ENCODE measurements around the gene UBA1.
"Not testable (repeated sequence)": the region's sequence is repeated elsewhere in the genome, so short reads cannot be mapped to it uniquely, and the experiment has no call there.

Gene UBA1

DNA sequence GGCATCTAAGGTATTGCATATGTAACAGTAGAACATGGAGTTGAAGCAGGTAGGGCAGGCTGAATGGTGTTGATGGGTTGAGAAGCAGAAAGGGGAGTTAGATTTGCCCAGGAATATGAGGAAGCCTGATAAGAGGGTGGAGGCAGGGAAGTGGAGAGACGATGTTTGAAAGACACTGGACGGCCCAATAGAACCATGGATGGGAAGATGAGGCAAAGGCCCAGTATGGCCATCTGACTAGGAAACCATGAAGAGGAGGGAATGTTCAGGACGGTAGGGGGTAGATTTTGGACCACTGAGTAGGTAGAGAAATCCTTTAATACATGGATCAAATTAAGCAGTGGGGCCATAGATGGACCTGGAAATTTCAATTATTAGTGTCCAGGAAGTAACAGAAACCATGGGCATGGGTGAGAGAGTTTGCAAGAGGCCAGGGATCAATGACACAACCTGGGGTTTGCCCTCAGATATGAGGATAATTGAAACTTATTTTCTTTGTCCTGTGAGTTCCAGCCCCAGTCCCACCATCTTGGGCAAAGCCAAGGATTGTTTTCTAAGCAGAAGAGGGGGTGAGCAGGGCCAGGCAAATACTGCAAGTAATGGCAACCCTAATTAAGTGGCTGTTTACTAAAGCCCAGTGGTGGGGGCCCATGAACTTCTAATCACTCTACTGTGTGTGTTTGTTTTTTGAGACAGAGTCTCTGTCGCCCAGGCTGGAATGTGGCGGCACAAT, 36.7 kb downstream of the UBA1 start:
- DNase-seq (ENCODE audit: low spot score), result no peak

DNA sequence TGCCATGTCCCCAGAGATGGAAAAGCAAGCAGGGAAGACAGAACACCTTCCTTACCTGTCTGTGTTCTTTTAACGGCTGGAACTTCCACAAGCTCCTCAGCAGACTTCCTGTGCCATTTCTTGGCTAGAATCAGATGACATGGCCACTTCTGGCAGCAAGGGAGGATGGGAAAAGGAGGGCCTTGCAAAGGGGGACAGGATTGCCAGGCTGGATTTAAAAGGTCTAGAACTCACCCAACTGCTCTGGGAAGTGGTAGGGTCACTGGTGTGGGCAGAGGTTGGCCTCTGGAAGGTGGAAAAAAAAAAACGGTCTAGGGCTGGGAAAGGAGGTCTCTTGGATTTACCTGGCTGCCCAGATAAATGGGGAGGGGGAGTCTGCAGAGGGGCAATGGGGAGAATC, 37.5 kb downstream of the UBA1 start:
- DNase-seq (ENCODE audit: low spot score), result no peak

DNA sequence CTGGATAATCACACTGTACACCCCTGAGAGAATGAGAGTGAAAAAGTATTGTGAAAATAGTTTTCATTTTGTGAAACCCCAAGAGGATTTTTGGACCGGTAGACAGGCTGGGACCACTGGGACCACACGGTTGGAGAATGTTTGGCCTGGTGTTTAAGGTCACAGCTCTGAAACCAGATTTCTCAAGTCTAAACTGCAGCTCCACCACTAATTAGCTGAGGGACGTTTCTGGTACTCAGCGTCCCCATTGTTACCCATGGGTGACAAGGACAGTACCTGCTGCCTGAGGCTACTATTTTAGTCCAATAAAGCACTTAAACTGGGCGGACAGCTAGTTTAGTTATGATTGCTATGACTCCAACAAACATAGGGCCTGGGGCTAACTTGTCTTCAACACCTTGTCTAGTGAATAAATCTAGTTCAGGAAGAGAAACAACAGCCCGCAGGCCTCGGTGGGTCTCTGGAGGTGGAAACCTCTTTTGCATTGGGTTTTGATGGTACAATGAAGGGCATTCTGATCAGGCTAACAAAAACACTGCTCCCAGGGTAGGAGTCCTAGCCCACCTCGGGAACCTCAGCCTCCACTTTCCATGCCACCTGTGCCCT, 38.7 kb downstream of the UBA1 start:
- no peak for DNase-seq (ENCODE audit: low spot score)

DNA sequence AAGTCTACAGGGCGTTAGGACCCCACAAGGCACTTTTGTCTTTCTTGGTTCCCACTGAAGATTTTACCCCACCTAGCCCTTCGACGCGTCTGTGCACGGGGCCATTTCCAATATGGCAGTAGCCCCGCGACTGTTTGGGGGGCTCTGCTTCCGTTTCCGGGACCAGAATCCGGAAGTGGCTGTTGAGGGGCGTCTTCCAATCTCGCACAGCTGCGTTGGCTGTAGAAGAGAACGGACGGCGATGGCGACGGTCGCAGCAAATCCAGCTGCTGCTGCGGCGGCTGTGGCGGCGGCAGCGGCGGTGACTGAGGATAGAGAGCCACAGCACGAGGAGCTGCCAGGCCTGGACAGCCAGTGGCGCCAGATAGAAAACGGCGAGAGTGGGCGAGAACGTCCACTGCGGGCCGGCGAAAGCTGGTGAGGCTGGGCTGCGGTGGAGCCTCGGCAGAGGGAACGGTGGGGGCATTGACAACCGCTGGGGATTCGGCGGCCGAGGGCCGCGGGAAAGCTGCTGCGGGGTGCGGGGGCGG, 39.2 kb downstream of the UBA1 start, which contains the start of gene USP11:
Gene USP11 (plus strand): TSS at position 207 of the 530 bp plus-strand sequence. CDS start 35 bp downstream, at position 242.
- peak; percentile 37 for DNase-seq (ENCODE audit: low spot score)

DNA sequence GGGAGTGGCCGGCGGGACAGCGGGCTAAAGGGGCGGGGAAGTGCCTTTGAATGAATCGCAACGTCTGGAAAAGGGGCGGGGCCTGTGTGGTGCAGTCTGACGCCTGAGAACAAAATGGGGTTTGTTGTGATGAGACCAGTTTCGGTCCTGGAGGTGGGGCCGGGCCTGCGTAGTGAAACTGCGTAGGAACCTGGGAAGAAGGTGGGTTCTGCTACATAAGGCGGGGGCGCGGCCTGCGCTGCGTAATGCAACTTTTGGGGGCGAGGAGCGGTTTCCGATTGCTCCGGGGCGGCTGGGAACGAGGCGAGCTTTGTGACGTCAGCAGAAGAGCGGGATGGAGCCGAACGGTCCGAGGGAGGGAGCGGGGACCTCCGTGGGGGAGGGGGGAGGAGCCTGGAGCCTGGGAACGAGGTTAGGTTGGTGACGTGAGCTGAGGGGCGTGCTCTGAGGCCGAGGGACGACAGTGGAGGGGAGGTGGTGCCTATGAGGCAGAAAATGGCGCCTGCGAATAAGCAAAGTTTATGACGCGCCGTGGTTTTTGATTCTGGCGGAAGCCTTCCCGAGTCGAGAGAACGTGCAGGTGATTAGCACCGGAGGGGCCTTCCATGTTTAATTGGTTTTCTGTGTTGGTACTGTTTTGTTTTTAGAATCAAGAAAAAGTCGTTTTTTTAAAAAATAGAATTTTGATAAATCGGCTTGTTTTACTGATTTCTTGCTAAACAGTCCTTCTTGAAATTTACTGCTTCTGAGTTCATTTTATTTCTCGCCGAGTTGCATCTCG, 39.9 kb downstream of the UBA1 start:
- DNase-seq (ENCODE audit: low spot score), result peak; percentile 90

DNA sequence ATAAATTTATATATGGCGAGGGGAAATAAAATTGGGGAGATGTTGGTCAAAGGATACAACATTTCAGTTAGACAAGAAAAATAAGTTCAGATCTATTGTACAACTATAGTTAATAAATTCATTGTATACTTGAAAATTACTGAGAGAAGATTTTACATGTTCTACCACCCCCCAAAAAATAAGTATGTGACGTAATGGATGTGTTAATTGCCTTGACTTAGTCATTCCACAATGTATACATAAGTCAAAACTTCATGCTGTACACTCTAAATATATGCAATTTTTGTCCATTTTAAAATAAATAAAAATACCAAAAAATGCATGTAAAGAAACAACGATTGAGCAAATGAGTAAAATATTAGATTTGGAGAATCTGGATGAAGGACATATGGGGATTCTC, 41.0 kb downstream of the UBA1 start:
- no peak for DNase-seq (ENCODE audit: low spot score)

DNA sequence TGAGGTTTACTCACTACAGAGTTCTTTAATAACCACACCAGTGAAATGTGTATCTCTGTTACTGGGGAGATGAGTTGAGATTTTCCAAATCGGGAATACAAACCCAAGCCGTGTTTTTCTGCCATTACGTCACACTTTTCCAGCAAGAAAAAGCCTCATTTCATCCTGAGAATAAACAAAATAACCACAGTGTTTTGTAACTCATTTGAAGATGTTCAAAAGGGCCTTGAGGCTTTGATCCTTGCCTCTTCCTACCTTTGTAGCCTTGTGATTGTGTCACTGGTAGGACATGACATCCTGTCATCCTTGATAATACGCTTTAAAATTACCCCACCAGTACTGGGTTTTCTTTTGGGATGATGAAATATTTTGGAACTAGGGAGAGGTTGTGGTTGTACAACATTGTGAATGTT, 42.1 kb downstream of the UBA1 start:
- DNase-seq (ENCODE audit: low spot score), result no peak

DNA sequence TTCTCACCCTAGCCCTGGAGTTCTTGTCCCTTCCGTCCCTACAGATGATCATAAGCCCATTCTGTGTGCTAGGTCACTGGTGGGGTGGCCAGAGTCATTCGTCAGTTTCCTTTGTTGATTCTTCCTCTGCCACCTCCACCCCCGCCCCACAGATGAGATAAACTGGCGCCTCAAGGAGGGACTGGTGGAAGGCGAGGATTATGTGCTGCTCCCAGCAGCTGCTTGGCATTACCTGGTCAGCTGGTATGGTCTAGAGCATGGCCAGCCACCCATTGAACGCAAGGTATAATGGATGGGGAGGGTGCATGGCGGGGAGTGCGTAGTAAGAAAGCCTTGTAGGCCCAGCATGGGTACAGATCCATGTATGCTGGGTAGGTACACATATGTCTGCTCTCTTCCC, 45.6 kb downstream of the UBA1 start:
- DNase-seq (ENCODE audit: low spot score), result no peak

DNA sequence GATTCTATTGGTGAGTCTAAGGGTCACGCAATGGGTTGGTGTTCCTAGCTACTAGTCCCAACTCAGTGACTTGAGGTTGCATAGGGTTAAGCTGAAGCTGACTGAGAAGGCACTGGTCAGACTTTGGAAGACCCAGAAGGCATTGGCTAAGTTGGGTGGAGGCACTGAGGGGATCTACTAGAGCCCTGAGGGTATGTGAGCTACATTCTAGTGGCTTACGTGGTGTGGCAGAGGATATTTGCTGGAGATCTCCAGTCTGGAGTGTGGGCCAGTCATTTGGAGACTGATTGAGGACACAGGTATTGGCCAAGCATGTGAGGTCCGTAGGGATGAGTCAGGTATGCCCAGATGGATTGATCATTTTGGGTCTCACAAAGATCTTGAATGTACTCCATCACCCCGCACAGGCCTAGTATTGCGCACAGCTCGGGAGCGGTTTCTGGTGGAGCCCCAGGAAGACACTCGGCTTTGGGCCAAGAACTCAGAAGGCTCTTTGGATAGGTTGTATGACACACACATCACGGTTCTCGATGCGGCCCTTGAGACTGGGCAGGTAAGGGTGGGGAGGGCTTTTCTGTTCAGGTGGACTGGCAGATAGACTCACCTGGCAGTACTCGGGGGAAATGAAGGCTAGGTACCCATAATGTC, 46.4 kb downstream of the UBA1 start:
- no peak for DNase-seq (ENCODE audit: low spot score)

DNA sequence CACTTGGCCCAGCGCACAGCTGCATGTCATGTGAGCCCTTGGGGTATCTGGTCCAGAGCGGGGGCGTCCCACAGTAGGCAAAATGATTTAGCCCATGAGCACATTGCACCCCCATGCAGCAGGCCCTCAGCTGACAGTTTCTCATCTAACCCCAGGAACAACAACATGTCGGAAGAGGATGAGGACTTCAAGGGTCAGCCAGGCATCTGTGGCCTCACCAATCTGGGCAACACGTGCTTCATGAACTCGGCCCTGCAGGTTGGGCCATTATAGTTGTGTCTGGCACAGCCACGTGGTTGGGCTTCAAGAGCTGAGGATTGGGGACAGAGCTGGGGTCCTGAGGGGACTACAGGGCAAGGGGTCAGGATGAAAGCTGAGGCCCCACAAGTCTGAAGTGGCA, 47.0 kb downstream of the UBA1 start:
- DNase-seq (ENCODE audit: low spot score), result no peak

DNA sequence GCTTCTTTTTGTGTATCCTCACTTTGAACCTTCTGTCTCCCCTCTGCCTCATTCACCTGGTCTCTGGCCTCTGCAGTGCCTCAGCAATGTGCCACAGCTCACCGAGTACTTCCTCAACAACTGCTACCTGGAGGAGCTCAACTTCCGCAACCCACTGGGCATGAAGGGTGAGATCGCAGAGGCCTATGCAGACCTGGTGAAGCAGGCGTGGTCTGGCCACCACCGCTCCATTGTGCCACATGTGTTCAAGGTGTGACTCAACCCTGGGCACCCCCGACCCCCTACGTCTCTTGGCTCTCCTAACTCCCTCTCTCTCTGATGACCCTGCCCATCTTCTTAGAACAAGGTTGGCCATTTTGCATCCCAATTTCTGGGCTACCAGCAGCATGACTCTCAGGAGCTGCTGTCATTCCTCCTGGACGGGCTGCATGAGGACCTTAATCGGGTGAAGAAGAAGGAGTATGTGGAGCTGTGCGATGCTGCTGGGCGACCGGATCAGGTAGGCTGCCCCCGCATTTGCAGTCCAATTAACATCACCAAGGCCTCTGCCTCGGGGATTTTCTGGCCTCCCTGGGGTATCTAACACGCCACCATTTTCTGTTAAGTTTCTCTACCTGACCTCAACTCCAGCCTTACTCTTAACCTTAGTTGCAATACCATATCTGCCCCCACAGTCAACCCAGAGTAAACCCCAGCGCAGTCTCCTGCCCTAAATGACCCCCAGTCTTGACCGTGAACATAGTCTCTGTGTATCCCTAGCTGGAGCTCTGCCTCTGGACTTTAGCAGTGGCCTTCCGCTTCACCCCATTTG, 47.8 kb downstream of the UBA1 start:
- DNase-seq (ENCODE audit: low spot score), result no peak

DNA sequence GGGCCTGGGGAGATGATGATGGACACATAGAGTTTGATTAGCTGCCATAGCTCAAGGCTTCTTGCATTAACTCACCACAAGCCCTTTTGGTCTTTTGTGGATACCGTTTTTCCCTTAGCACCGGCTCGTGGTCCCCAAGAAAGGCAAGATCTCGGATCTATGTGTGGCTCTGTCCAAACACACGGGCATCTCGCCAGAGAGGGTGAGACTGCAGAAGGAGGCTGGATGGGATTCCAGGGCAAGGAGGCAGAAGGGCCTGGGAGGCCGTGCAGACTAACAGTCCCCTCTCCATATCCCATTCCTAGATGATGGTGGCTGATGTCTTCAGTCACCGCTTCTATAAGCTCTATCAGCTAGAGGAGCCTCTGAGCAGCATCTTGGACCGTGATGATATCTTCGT, 48.7 kb downstream of the UBA1 start:
- no peak for DNase-seq (ENCODE audit: low spot score)

DNA sequence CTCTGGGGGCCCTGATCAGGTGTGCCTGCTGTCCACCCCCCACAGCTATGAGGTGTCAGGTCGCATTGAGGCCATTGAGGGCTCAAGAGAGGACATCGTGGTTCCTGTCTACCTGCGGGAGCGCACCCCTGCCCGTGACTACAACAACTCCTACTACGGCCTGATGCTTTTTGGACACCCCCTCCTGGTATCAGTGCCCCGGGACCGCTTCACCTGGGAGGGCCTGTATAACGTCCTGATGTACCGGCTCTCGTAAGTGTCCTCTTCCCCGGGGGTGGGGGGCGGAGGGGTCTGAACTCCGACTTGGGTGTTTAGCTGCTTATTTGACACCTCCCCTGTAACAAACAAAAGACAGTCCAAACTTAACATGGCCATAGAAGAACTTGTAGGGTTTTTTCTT, 49.7 kb downstream of the UBA1 start:
- no peak for DNase-seq (ENCODE audit: low spot score)

DNA sequence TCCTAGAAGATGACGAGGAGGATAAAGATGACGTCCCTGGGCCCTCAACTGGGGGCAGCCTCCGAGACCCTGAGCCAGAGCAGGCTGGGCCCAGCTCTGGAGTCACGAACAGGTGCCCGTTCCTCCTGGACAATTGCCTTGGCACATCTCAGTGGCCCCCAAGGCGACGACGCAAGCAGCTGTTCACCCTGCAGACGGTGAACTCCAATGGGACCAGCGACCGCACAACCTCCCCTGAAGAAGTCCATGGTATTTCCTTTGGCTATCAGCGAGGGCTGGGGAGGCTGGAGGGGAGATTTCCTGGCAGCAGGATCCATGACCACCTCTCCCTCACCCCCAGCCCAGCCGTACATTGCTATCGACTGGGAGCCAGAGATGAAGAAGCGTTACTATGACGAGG, 51.0 kb downstream of the UBA1 start:
- DNase-seq (ENCODE audit: low spot score), result no peak

DNA sequence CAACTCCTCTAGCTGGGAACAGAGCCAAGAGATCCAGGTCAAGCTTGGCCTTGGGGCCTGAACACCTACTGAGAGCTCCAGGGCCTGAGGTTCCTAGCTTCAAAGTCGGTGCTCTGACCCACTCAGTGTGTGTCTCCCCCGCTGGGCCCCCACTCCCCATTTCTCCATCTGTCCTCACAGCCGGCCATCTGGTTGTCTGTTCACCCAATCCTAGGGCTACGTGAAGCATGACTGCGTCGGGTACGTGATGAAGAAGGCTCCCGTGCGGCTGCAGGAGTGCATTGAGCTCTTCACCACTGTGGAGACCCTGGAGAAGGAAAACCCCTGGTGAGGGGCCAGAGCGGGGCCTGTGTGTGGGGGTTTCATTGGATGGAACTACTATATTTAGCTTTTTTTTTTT, 51.5 kb downstream of the UBA1 start:
- DNase-seq (ENCODE audit: low spot score), result no peak

DNA sequence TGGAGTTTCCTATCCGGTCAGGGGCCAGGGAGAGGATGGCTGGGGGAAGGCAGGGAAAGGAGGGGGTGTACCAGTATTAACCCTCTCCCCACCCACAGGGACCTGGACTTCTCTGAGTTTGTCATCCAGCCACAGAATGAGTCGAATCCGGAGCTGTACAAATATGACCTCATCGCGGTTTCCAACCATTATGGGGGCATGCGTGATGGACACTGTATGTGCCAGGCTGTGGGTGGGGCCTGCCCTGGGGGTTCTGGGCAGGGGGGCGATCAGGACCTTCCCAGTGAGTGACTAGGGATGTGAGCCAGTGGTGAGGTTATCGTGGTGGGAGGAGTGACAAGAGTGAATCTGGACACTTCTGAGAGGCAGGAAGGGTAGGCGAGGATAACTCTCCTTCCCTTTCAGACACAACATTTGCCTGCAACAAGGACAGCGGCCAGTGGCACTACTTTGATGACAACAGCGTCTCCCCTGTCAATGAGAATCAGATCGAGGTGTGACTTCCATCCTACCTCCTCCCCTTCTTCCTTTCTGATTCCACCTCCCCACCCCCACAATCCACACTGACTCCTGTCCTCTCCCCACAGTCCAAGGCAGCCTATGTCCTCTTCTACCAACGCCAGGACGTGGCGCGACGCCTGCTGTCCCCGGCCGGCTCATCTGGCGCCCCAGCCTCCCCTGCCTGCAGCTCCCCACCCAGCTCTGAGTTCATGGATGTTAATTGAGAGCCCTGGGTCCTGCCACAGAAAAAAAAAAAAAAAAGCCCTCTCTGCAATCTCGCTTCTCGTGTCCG, 53.8 kb downstream of the UBA1 start:
- no peak for DNase-seq (ENCODE audit: low spot score)

DNA sequence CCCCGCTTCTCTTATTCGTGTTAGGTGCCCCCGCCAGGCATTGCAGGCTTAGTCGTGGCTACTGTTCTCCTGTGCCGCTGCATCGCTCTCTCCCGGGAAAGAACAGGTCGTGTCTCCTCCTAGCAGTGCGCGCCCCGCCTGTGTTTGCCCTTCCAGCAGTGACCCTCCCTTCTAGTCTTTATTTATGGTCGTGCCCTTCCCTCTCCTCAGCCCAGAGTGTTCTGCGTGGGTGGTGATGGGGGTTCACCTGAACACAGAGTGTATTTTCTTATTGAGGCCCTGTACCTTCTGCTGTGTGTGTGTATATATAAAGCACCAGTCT, 54.3 kb downstream of the UBA1 start:
- DNase-seq (ENCODE audit: low spot score), result no peak

DNA sequence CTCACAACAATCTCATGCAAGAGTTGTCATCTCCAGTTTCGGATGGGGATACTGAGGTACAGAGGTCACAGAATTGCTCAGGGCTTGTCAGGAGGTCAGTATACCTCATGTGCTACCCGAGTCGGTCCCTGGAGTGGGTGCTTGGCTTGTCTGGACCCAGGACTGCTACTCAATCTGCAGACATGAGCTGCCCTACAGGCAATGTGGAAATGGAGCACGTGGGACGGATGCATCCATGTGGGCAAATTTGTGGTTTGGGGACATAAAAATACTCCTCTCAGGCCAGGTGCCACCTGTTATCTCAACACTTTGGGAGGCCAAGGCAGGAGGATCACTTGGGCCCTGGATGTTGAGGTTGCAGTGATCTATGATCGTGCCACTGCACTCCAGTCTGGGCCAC, 54.9 kb downstream of the UBA1 start:
- no peak for DNase-seq (ENCODE audit: low spot score)

DNA sequence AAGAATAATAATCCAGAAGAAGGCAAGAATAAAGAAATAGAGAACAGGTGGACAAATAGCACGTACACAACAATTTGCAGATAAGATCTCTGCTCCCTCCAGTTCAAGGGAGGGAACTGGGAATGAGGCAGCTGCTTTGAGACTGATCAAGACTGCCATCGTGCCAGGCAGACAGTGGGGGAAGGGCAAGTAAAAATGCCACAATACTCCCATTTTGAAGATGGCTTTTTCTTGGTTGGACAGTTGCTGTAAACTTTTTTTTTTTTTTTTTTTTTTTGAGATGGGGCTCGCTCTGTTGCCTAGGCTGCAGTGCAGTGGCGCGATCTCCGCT, 56.4 kb downstream of the UBA1 start:
- no peak for DNase-seq (ENCODE audit: low spot score)

DNA sequence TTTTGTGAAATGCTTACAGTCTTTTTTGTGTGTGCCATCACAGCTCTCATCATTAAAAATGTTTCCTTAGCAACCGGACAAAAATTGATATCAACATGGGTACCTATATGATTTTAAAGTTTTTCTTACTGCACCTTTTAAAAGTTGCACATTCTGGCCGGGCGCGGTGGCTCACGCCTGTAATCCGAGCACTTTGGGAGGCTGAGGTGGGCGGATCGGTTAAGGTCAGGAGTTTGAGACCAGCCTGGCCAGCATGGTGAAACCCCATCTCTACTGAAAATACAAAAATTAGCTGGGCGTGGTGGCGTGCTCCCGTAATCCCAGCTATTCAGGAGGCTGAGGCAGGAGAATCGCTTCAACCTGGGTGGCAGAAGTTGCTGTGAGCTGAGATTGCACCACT, 64.0 kb downstream of the UBA1 start:
- DNase-seq (ENCODE audit: low spot score), result not testable (repeated sequence)
